GM12864 (cell line): ENCODE data around the gene RORB.

Experiments
- DNase-seq: peaks from one replicate; pipeline ENCODE4 v3.0.0-alpha.2; 2011; ENCODE audit warnings: low read depth
- H3K4me3 ChIP-seq: 2 replicates; pipeline ENCODE4 v1.5.1; 2011; ENCODE audit warnings: mild to moderate bottlenecking, low read depth, low read length, control low read depth
- TF ChIP-seq, protein P1 (sequence below): IDR thresholded peaks from 2 replicates; pipeline ENCODE4 v1.5.1; 2011; ENCODE audit warnings: low read depth, mild to moderate bottlenecking, moderate library complexity, low read length, control low read depth, inconsistent platforms; ENCODE audit errors: missing control alignments

RORB gene

DNA sequence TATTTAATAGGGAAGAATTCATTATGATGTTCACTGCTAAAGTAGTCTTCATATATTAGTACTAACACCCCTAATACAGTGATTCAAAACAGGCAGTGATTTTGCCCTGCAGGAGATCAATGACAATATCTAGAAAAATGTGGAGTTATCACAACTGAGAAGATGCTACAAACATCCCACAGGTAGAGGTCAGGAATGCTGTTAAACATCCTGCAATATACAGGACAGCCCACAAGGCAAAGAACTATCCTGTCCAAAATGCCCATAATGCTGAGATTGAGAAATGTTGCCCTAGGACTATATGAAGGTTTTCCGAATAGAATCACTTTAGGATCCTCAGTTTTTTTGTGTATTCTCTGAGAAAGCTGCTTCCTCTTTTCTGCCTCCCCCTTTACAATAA is 15.3 kb downstream of the RORB start:
- H3K4me3 ChIP-seq, result no peak overlapping the region
- TF ChIP-seq, protein P1, sequence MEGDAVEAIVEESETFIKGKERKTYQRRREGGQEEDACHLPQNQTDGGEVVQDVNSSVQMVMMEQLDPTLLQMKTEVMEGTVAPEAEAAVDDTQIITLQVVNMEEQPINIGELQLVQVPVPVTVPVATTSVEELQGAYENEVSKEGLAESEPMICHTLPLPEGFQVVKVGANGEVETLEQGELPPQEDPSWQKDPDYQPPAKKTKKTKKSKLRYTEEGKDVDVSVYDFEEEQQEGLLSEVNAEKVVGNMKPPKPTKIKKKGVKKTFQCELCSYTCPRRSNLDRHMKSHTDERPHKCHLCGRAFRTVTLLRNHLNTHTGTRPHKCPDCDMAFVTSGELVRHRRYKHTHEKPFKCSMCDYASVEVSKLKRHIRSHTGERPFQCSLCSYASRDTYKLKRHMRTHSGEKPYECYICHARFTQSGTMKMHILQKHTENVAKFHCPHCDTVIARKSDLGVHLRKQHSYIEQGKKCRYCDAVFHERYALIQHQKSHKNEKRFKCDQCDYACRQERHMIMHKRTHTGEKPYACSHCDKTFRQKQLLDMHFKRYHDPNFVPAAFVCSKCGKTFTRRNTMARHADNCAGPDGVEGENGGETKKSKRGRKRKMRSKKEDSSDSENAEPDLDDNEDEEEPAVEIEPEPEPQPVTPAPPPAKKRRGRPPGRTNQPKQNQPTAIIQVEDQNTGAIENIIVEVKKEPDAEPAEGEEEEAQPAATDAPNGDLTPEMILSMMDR, result no peak
- DNase-seq, result no peak

DNA sequence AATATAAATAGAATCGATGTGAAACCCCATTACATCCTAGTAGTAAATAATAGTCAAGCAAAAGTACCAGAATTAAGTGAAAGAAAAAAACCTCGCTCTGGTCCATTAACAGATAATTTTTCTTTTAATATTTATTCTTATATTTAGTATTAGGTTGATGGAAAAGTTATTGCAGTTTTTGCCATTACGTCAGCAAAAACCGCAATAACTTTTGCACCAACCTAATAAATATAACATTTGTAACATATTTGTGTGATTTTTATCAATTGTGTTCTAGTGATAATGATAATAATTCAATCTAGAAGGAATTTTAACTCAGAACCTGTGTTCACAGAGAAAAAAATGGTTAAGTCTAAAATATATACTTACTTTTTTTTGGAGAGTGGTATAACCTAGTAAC is 16.1 kb downstream of the RORB start:
- no peak for DNase-seq
- no peak overlapping the region for H3K4me3 ChIP-seq
- TF ChIP-seq, protein P1, result no peak

DNA sequence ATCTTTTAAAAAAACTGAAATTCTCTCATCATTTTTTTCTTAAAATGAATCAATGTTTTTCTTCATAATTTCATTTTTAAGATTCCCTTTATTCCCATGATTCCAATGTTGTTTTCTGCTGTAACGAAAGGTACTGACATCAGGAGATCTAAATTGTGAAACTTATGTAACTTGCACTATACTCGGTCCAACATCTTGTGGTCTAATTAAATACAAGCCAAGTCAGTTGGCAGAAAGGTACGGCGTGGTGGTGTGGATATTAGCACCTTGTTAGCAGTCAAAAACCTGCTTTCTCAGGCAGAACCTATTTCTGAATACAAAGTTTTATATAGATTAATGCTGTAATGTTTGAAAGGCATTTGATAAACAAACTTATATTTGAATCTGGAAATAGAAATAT is 20.1 kb downstream of the RORB start:
- TF ChIP-seq, protein P1, result no peak
- DNase-seq, result no peak
- H3K4me3 ChIP-seq, result no peak overlapping the region

DNA sequence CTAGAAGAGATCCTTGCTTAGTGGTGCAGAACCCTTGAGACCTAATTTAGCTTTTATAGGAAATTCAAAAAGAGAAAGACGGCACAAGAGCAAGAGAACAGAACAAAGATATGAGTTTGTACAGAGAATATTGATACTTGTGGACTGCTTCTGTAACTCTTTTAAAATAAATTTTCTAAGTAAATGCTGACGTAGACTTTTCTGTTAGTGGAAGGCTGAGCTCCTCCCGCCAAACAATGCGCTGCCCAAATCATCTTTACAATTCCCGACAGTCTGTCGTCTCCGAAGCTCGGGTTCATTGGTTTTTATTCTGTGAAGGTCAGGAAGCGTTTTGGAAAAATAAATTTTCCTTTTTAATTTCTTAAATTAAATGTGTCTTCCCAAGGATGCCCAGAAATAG is 22.3 kb downstream of the RORB start:
- TF ChIP-seq, protein P1, result no peak
- H3K4me3 ChIP-seq, result no peak overlapping the region
- DNase-seq, result no peak

DNA sequence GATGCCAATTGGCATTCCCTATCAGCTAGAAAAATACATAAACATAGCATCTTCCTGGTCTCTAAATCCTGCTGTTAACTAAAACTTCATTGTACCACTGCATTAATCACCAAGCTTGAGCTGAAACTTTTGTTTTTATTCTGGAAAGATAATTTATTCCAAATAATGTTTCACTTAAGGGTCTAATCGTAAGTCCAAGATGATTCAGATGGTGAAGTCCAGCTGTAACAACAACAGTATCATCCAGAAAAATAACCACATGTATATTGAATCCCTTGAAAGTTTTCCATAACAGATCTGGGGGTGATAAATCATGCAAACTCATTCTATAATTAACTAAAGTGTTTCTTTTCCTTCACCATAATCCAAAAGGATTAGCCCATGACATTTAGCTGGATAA is 23.9 kb downstream of the RORB start:
- no peak for DNase-seq
- TF ChIP-seq, protein P1, result no peak

DNA sequence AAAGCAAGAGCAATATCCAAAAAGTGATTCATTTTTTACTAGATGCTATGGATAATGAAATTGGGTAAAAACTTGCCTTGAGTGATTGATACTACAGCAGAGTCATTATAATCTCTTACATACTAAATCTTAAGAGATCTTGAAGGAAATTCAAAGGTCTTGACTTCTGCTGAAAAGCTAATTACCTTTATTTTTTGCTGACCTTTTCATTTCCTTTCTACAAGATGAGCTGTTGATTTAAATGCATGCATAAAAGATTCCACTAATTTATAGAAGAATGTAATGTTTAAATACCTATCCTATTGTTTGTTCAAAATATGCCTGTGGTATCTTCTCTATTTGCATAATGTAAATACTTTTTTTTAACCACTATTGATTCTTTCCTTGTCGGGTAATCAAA is 27.2 kb downstream of the RORB start:
- DNase-seq, result no peak
- H3K4me3 ChIP-seq, result no peak overlapping the region
- TF ChIP-seq, protein P1, result no peak

More for the DNA sequence above, 23.9 kb downstream of the RORB start:
- no peak overlapping the region for H3K4me3 ChIP-seq

- H3K4me3 ChIP-seq, result no peak overlapping the region
- TF ChIP-seq, protein P1, result no peak
- no peak for DNase-seq
These were observed 29.1 kb downstream of the RORB start for GRCh38 chr9:74526215-74526614.
